Calu3 (cell line): ENCODE results near the gene PCGF3. TPM values are rescaled to one million over a fixed set of nuclear protein-coding genes. Genes with fewer than 3 reads are reported as not detected.
"Not testable (repeated sequence)": the region's sequence is repeated elsewhere in the genome, so short reads cannot be mapped to it uniquely, and the experiment has no call there.

Source experiments
- BruUV-seq: library from RNA; stranded (reverse); fragments of 400-500 nt; replicated peaks from 2 replicates; lab custom pipeline; 2021; lab: Mats Ljungman, UMichigan
- CTCF ChIA-PET: fragments of 300-600 bp; sonication (Branson Sonifier 250); formaldehyde crosslinking; loops from one replicate; lab custom pipeline; 2022; ENCODE audit warnings: antibody characterized with exemption; lab: Charles Lee
- DNase-seq: peaks from one replicate; pipeline ENCODE4 v3.0.0; 2022
- H3K27ac Mint-ChIP-seq: one replicate; pipeline ENCODE4 v1.8.0; 2022; ENCODE audit warnings: mixed read lengths; ENCODE audit not compliant: unreplicated experiment
- H3K27me3 Mint-ChIP-seq: one replicate; pipeline ENCODE4 v1.8.0; 2022; ENCODE audit warnings: mixed read lengths; ENCODE audit not compliant: unreplicated experiment
- H3K36me3 Mint-ChIP-seq: one replicate; pipeline ENCODE4 v1.8.0; 2022; ENCODE audit warnings: mild to moderate bottlenecking, moderate library complexity, mixed read lengths; ENCODE audit not compliant: insufficient read depth, unreplicated experiment
- H3K4me1 Mint-ChIP-seq: one replicate; pipeline ENCODE4 v1.8.0; 2022; ENCODE audit warnings: mild to moderate bottlenecking, low read depth, mixed read lengths; ENCODE audit not compliant: unreplicated experiment
- H3K4me3 Mint-ChIP-seq: one replicate; pipeline ENCODE4 v1.8.0; 2022; ENCODE audit warnings: mild to moderate bottlenecking, low read depth, moderate library complexity, mixed read lengths; ENCODE audit not compliant: unreplicated experiment
- H3K9me3 Mint-ChIP-seq: one replicate; pipeline ENCODE4 v1.8.0; 2022; ENCODE audit warnings: low read depth, mixed read lengths; ENCODE audit not compliant: unreplicated experiment
- intact Hi-C: fragments of 100-400 bp; cut with micrococcal nuclease; formaldehyde crosslinking; loops from one replicate; pipeline ENCODE4 v1.10.0; 2022; ENCODE audit not compliant: unreplicated experiment
- total RNA-seq: library from RNA; stranded (reverse); gene quantifications from 2 replicates; pipeline ENCODE4 v1.2.3, GENCODE V29; 2022
- TF ChIP-seq, protein P1 (sequence below): fragments of 200-600 bp; IDR thresholded peaks from one replicate; pipeline ENCODE4 v1.8.0; 2022; ENCODE audit warnings: antibody characterized with exemption; ENCODE audit not compliant: unreplicated experiment

Gene PCGF3
- total RNA-seq, 1 experiment from 2014 or later: 30.0 TPM

DNA sequence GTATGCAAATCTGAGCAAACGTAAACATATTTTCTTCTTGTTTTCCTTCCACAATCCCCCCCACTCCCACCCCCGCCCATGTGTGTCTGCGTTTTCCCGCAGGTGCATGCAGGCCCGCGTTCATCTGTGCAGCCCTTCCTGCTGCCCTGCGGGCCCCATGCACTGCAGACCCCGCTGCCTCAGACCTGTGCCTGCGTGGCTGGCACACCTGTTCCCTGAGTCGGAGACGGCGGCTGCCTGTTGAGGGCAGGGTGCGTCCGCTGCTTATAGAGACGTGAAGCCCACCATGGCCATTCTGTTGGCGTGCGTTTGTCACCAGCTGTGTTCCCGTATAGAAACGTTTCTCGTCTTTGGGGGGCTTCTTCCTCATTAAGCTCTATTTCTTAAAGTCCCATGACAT, 51.5 kb downstream of the PCGF3 start:
- TF ChIP-seq, protein P1, sequence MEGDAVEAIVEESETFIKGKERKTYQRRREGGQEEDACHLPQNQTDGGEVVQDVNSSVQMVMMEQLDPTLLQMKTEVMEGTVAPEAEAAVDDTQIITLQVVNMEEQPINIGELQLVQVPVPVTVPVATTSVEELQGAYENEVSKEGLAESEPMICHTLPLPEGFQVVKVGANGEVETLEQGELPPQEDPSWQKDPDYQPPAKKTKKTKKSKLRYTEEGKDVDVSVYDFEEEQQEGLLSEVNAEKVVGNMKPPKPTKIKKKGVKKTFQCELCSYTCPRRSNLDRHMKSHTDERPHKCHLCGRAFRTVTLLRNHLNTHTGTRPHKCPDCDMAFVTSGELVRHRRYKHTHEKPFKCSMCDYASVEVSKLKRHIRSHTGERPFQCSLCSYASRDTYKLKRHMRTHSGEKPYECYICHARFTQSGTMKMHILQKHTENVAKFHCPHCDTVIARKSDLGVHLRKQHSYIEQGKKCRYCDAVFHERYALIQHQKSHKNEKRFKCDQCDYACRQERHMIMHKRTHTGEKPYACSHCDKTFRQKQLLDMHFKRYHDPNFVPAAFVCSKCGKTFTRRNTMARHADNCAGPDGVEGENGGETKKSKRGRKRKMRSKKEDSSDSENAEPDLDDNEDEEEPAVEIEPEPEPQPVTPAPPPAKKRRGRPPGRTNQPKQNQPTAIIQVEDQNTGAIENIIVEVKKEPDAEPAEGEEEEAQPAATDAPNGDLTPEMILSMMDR: no peak
- Mint-ChIP-seq H3K27me3 (peaks cover 12% of the 10 kb centered on the region), H3K4me1 (no peaks in the 10 kb centered on the region), H3K9me3 (peaks cover 5% of the 10 kb centered on the region), H3K4me3 (no peak overlapping the region), H3K36me3 (peaks cover 68% of the 10 kb centered on the region), H3K27ac (no peak overlapping the region)
- no peak for DNase-seq
- no TSS peak for BruUV-seq
- intact Hi-C loops: no loop called here
- CTCF ChIA-PET: no interaction called here

DNA sequence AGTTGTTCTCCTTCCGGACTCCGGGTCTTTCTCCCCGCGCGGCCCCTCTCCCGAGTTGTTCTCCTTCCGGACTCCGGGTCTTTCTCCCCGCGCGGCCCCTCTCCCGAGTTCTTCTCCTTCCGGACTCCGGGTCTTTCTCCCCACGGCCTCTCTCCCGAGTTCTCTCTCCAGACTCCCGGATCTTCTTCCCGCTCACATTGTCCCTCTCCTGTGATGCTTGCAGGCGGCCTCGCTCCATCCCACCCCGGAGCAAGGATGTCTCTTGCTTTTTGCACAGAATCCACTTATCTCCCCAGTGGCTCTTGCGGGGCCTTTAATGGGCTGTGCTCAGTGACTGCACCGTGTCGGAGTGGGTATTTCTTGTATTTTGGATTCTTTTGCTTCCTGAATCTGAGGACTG, 54.2 kb downstream of the PCGF3 start:
- H3K4me1 Mint-ChIP-seq, H3K9me3 Mint-ChIP-seq, DNase-seq, intact Hi-C loops, CTCF ChIA-PET, H3K4me3 Mint-ChIP-seq, BruUV-seq: not testable (repeated sequence)
- H3K27me3 Mint-ChIP-seq: peaks cover 12% of the 10 kb centered on the region
- peaks cover 82% of the 10 kb centered on the region for H3K36me3 Mint-ChIP-seq
- H3K27ac Mint-ChIP-seq: peak overlapping the region; percentile 65

DNA sequence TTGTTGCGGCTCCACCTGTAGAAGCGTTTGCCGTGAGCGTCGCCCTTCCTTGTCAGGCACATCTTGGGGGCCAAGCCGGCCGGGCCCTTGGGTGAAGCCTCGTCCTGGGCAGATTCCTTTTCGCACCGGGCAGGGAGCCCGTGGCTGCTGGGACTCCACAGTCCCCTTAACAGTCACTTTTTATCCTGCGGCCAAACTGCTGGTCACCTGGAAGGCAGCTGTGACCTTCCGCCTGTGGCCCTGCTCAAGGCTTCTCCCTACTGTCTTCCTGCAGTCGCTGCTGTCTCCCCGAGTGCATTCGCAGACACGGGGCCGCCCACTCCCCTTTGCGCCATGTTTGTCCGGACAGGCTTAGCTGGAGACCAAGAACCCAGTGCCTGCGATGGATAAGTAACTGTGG, 55.0 kb downstream of the PCGF3 start:
- peak overlapping the region; percentile 65 for H3K27ac Mint-ChIP-seq
- peaks cover 82% of the 10 kb centered on the region for H3K36me3 Mint-ChIP-seq
- no peaks in the 10 kb centered on the region for H3K4me1 Mint-ChIP-seq
- peaks cover 5% of the 10 kb centered on the region for H3K9me3 Mint-ChIP-seq
- TF ChIP-seq, protein P1: no peak
- DNase-seq: no peak
- intact Hi-C loops: no loop called here
- H3K4me3 Mint-ChIP-seq: no peak overlapping the region
- CTCF ChIA-PET: no interaction called here
- peaks cover 12% of the 10 kb centered on the region for H3K27me3 Mint-ChIP-seq
- no TSS peak for BruUV-seq

DNA sequence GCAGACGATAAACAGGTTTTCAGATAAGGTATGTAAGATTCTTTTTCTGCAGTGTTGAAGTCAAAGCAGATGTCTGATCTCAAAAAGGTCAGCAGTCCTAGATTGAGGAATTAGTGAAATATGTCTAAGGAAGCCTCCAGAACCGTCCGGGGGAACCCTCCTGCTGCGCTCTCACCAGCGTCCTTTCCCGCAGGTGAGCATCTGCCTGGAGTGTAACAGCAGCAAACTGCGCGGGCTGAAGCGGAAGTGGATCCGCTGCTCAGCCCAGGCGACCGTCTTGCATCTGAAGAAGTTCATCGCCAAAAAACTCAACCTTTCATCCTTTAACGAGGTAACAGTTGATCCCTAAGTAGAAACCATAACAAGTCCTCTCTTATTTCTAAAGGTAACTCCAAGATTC, 55.5 kb downstream of the PCGF3 start:
- peak overlapping the region; percentile 65 for H3K27ac Mint-ChIP-seq

DNA sequence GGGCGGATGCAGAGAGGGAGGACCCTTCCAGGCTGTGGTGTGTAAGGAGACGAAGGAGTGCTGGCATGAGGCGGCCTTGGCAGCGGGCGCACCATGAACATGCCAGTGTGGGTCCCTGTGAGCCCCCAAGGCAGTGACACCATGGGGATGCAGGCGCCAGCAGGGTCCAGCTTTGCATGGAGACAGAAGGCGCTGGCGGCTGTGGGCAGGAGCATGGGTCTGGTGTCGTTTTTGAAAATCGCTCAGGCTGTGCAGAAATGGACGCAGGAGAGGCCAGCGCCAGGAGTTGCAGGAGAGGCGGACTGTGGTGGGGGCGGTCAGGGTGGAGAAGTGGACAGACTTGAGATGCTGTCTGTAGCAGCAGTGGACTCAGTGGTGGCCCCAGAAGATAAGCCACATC, 56.1 kb downstream of the PCGF3 start:
- TF ChIP-seq, protein P1: no peak

More for the DNA sequence above, 55.5 kb downstream of the PCGF3 start:
- H3K4me3 Mint-ChIP-seq: no peak overlapping the region
- H3K27me3 Mint-ChIP-seq: peaks cover 12% of the 10 kb centered on the region
- peaks cover 84% of the 10 kb centered on the region for H3K36me3 Mint-ChIP-seq
- intact Hi-C loops: no loop called here
- BruUV-seq: no TSS peak
- peaks cover 5% of the 10 kb centered on the region for H3K9me3 Mint-ChIP-seq
- TF ChIP-seq, protein P1: no peak
- CTCF ChIA-PET: no interaction called here
- no peak for DNase-seq
- no peaks in the 10 kb centered on the region for H3K4me1 Mint-ChIP-seq

More for the DNA sequence above, 56.1 kb downstream of the PCGF3 start:
- BruUV-seq: no TSS peak
- Mint-ChIP-seq H3K9me3 (peaks cover 5% of the 10 kb centered on the region), H3K27me3 (peaks cover 12% of the 10 kb centered on the region), H3K4me3 (no peak overlapping the region), H3K27ac (peak overlapping the region; percentile 64), H3K4me1 (no peaks in the 10 kb centered on the region), H3K36me3 (peaks cover 84% of the 10 kb centered on the region)
- intact Hi-C loops: no loop called here
- CTCF ChIA-PET: no interaction called here
- no peak for DNase-seq
